HG03520 (cell line): ENCODE measurements around the gene THSD4.

Experiments
- ATAC-seq: cut with Tn5 transposase; IDR thresholded peaks from one replicate; pipeline ENCODE4 v1.9.1; 2021; ENCODE audit warnings: mild to moderate bottlenecking, moderate library complexity; ENCODE audit not compliant: unreplicated experiment

The THSD4 gene

GRCh38 chr15:71595846-71596553 is 480.7 kb downstream of the THSD4 start:
- no peak for ATAC-seq

- no peak for ATAC-seq
These were observed 481.4 kb downstream of the THSD4 start for GRCh38 chr15:71596672-71597071.

GRCh38 chr15:71597126-71597525 is 481.9 kb downstream of the THSD4 start:
- no peak for ATAC-seq

- no peak for ATAC-seq
These were observed 482.4 kb downstream of the THSD4 start for GRCh38 chr15:71597637-71598036.

- no peak for ATAC-seq
These were observed 483.5 kb downstream of the THSD4 start for GRCh38 chr15:71598741-71599140.

GRCh38 chr15:71599418-71600151 is 484.3 kb downstream of the THSD4 start:
- ATAC-seq: no peak

- no peak for ATAC-seq
These were observed 485.0 kb downstream of the THSD4 start for GRCh38 chr15:71600237-71600636.

GRCh38 chr15:71601038-71601834 is 486.0 kb downstream of the THSD4 start:
- no peak for ATAC-seq

- no peak for ATAC-seq
These were observed 488.1 kb downstream of the THSD4 start for GRCh38 chr15:71603379-71603778.

GRCh38 chr15:71607383-71607782 is 492.1 kb downstream of the THSD4 start:
- no peak for ATAC-seq

- no peak for ATAC-seq
These were observed 495.7 kb downstream of the THSD4 start for GRCh38 chr15:71610728-71611552.

GRCh38 chr15:71611553-71612396 is 496.5 kb downstream of the THSD4 start:
- ATAC-seq: no peak

GRCh38 chr15:71612397-71612722 is 497.1 kb downstream of the THSD4 start:
- no peak for ATAC-seq

- no peak for ATAC-seq
These were observed 497.6 kb downstream of the THSD4 start for GRCh38 chr15:71612869-71613268.

GRCh38 chr15:71623111-71623510 is 507.8 kb downstream of the THSD4 start:
- no peak for ATAC-seq

- no peak for ATAC-seq
These were observed 511.4 kb downstream of the THSD4 start for GRCh38 chr15:71626596-71627088.

- no peak for ATAC-seq
These were observed 511.9 kb downstream of the THSD4 start for GRCh38 chr15:71627188-71627587.

- ATAC-seq: no peak
These were observed 512.3 kb downstream of the THSD4 start for GRCh38 chr15:71627604-71628003.

- ATAC-seq: no peak
These were observed 513.9 kb downstream of the THSD4 start for GRCh38 chr15:71628988-71629770.
